OCI-LY3 (cell line): ENCODE results near the gene GLT1D1.

Experiments used
- H2AFZ ChIP-seq: fragments of 200-600, 300-600 bp; shearing (Covaris generic); 2 replicates; pipeline ENCODE4 v1.6.0; 2014; ENCODE audit warnings: antibody characterized with exemption, low read depth, low read length
- H3K27ac ChIP-seq: fragments of 200-600, 300-600 bp; sonication (generic); 2 replicates; pipeline ENCODE4 v1.5.1; 2014; ENCODE audit warnings: mild to moderate bottlenecking, low read length, moderate library complexity, mixed read lengths
- H3K27me3 ChIP-seq: fragments of 200-600, 300-600 bp; sonication (generic); 2 replicates; pipeline ENCODE4 v1.6.1; 2014; ENCODE audit warnings: low read depth, low read length, mixed read lengths
- H3K36me3 ChIP-seq: fragments of 200-600, 300-600 bp; sonication (generic); replicated peaks from 2 replicates; pipeline ENCODE3; 2014; ENCODE audit warnings: low read depth, low read length, mixed read lengths
- H3K4me1 ChIP-seq: fragments of 300-600, 200-600 bp; sonication (generic); 2 replicates; pipeline ENCODE4 v1.6.1; 2014; ENCODE audit warnings: low read length, mixed read lengths
- H3K4me2 ChIP-seq: fragments of 200-600, 300-600 bp; sonication (generic); 2 replicates; pipeline ENCODE4 v1.6.1; 2014; ENCODE audit warnings: low read length, mixed read lengths
- H3K4me3 ChIP-seq: fragments of 300-600, 200-600 bp; sonication (generic); 2 replicates; pipeline ENCODE4 v1.5.1; 2014; ENCODE audit warnings: antibody characterized with exemption, mild to moderate bottlenecking, low read length, moderate library complexity
- H3K79me2 ChIP-seq: fragments of 300-600, 200-600 bp; shearing (Covaris generic); 2 replicates; pipeline ENCODE4 v1.6.1; 2014; ENCODE audit warnings: mild to moderate bottlenecking, low read length, mixed read lengths
- H3K9ac ChIP-seq: fragments of 300-600, 200-600 bp; shearing (Covaris generic); 2 replicates; pipeline ENCODE4 v1.6.0; 2014; ENCODE audit warnings: mild to moderate bottlenecking, low read length, moderate library complexity
- H3K9me3 ChIP-seq: fragments of 200-600, 300-600 bp; shearing (Covaris generic); 2 replicates; pipeline ENCODE4 v1.6.1; 2014; ENCODE audit warnings: low read length, mixed read lengths; ENCODE audit not compliant: insufficient read depth
- H4K20me1 ChIP-seq: fragments of 200-600, 300-600 bp; sonication (generic); 2 replicates; pipeline ENCODE4 v1.6.1; 2016; ENCODE audit warnings: low read length, mixed read lengths; ENCODE audit not compliant: insufficient read depth
- EZH2phosphoT487 ChIP-seq: fragments of 200-600 bp; shearing (Covaris generic); IDR thresholded peaks from 2 replicates; pipeline ENCODE4 v1.6.1; 2018; ENCODE audit warnings: antibody characterized with exemption, mixed run types, low read depth
- TF ChIP-seq, protein P1 (sequence below): fragments of 200-600, 300-600 bp; sonication (generic); IDR thresholded peaks from 2 replicates; pipeline ENCODE4 v1.5.1; 2014; ENCODE audit warnings: antibody characterized with exemption, low read length, low read depth

The GLT1D1 gene

DNA sequence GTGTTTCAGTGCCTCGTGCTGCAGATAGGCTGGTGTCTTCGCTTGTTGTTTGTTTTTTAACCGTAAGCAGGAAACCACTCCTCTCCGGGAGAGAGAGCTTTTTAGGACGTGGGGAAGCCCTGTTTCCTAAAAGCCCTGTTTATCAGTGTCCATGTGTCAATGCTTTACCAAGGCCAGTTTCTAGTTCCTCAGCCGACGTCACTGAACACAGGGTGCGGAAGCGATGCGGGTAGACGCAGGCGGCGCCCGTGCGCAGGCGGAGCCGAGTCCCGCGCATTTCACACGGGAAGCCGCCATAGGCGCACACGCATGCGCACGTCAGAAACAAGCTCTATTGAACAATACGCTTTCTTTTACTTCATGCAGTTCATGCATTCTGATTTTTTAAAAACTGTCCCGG lies 79.8 kb downstream of the GLT1D1 start:
- H3K27ac ChIP-seq: no peak overlapping the region
- H3K4me3 ChIP-seq: no peak overlapping the region
- H4K20me1 ChIP-seq: no peaks in the 10 kb centered on the region
- H2AFZ ChIP-seq: no peak overlapping the region
- no peaks in the 10 kb centered on the region for H3K27me3 ChIP-seq
- no peak overlapping the region for H3K4me2 ChIP-seq
- no peaks in the 10 kb centered on the region for H3K79me2 ChIP-seq
- no peak for TF ChIP-seq EZH2phosphoT487
- TF ChIP-seq, protein P1, sequence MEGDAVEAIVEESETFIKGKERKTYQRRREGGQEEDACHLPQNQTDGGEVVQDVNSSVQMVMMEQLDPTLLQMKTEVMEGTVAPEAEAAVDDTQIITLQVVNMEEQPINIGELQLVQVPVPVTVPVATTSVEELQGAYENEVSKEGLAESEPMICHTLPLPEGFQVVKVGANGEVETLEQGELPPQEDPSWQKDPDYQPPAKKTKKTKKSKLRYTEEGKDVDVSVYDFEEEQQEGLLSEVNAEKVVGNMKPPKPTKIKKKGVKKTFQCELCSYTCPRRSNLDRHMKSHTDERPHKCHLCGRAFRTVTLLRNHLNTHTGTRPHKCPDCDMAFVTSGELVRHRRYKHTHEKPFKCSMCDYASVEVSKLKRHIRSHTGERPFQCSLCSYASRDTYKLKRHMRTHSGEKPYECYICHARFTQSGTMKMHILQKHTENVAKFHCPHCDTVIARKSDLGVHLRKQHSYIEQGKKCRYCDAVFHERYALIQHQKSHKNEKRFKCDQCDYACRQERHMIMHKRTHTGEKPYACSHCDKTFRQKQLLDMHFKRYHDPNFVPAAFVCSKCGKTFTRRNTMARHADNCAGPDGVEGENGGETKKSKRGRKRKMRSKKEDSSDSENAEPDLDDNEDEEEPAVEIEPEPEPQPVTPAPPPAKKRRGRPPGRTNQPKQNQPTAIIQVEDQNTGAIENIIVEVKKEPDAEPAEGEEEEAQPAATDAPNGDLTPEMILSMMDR: no peak
- H3K9ac ChIP-seq: no peak overlapping the region
- H3K4me1 ChIP-seq: no peaks in the 10 kb centered on the region
- no peaks in the 10 kb centered on the region for H3K36me3 ChIP-seq
- no peaks in the 10 kb centered on the region for H3K9me3 ChIP-seq

DNA sequence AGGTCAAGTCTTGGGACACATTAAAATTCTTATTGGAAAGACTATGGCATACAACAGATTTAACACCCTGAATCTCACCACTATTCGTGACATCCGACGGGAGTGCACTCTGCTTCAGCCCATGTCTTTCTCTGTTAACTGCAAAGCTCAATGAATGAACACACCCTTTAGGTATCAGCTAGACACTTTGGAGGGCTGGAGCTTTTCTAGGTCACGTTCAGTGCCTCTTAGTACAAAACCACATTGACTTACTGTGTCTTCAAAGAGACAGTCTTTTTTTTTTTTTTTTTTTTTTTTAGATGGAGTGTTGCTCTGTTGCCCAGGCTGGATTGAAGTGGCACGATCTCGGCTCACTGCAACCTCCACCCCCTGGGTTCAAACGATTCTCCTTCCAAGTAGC lies 80.6 kb downstream of the GLT1D1 start:
- H3K4me3 ChIP-seq: no peak overlapping the region
- TF ChIP-seq, protein P1: no peak
- TF ChIP-seq EZH2phosphoT487: no peak
- no peak overlapping the region for H3K4me2 ChIP-seq
- no peaks in the 10 kb centered on the region for H3K27me3 ChIP-seq
- no peaks in the 10 kb centered on the region for H3K9me3 ChIP-seq
- H3K27ac ChIP-seq: no peak overlapping the region
- no peaks in the 10 kb centered on the region for H4K20me1 ChIP-seq
- no peak overlapping the region for H2AFZ ChIP-seq
- no peaks in the 10 kb centered on the region for H3K4me1 ChIP-seq
- no peaks in the 10 kb centered on the region for H3K36me3 ChIP-seq
- no peaks in the 10 kb centered on the region for H3K79me2 ChIP-seq
- no peak overlapping the region for H3K9ac ChIP-seq

DNA sequence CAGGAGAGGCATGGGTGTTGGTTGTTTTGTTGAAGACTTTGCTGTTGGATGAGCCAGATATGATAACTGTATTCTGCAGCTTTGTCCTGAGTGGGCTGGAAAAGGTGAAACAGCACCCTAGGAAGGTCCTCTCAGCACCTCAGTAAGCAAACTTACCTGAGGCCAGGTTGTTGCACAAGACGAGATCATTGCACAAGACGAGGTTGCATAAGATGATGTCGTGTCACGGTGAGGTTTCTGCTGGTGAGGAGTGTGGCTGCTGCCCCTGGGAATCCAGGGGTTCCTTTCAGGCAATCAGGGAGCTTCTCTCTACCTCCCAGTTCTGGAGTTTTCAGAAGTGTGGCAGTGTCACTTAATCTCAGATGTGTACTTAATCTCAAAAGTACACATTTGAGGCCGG lies 85.6 kb downstream of the GLT1D1 start:
- Histone ChIP-seq H3K27ac (no peak overlapping the region), H3K27me3 (no peaks in the 10 kb centered on the region), H2AFZ (no peak overlapping the region), H4K20me1 (no peaks in the 10 kb centered on the region), H3K36me3 (no peaks in the 10 kb centered on the region), H3K4me2 (no peak overlapping the region), H3K79me2 (no peaks in the 10 kb centered on the region), H3K9ac (no peak overlapping the region), H3K9me3 (no peaks in the 10 kb centered on the region), H3K4me1 (no peaks in the 10 kb centered on the region), H3K4me3 (no peak overlapping the region)
- no peak for TF ChIP-seq EZH2phosphoT487
- TF ChIP-seq, protein P1: no peak

DNA sequence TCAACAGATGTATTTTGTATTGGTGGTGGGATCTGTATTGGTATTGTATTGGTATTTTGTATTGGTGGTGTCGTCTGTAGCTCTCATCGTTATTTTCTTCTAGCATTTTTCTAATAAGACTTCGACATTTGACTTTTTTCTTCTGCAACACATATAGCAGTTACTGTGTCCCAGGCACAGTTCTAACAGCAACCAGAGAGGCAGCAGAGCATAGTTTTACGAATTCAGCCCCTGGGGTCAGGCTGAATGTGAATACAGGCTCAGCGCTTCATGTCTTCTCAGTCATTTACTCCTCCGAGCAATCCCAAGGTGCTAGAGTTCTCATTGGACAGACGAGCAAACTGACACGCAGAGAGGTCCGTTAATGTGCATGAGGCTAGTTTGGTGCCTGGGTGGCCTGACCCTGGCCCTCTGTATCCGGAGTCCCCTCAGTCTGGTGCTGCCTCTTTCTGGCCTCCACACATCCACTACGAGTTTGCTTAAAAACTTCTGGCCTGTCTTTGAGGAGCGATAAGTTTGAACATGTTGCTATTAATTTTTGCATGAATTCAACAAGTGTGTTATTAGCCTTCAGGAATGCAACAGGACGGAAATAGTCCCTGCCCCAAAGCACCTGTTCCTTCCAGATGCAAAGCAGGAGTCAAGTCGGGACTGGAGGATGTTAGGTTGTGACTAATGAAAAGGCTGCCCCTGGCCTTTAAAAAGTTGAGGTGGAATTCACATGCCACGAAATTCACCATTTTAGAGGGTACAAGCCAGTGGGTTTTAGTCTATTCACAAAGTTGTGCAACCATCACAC lies 87.0 kb downstream of the GLT1D1 start:
- H3K9me3 ChIP-seq: no peaks in the 10 kb centered on the region
- H2AFZ ChIP-seq: no peak overlapping the region
- no peaks in the 10 kb centered on the region for H3K4me1 ChIP-seq
- H4K20me1 ChIP-seq: no peaks in the 10 kb centered on the region
- no peaks in the 10 kb centered on the region for H3K79me2 ChIP-seq
- H3K4me3 ChIP-seq: no peak overlapping the region
- TF ChIP-seq, protein P1: no peak
- no peak for TF ChIP-seq EZH2phosphoT487
- H3K4me2 ChIP-seq: no peak overlapping the region
- no peaks in the 10 kb centered on the region for H3K27me3 ChIP-seq
- no peak overlapping the region for H3K9ac ChIP-seq
- no peaks in the 10 kb centered on the region for H3K36me3 ChIP-seq
- no peak overlapping the region for H3K27ac ChIP-seq
